Epithelial cell of proximal tubule (primary cell): ENCODE measurements around the gene CASTOR2. TPM values are rescaled to one million over a fixed set of nuclear protein-coding genes. Genes with fewer than 3 reads are reported as not detected.
A peak's percentile ranks its signal among the peaks of the same experiment; 100 is the strongest.

Experiments
- DNase-seq: peaks from one replicate; pipeline ENCODE4 v3.0.0-alpha.2; 2011; ENCODE audit warnings: low read depth
- H3K4me3 ChIP-seq: 2 replicates; pipeline ENCODE4 v1.5.1; 2011; ENCODE audit warnings: low read depth, mild to moderate bottlenecking, low read length
- total RNA-seq: library from RNA; depleted of rRNA; stranded (reverse); fragments of >200 nt; gene quantifications from 2 replicates; pipeline ENCODE4 v1.2.3, GENCODE V29; 2015
- TF ChIP-seq, protein P1 (sequence below): conservative IDR thresholded peaks from 2 replicates; pipeline ENCODE4 v1.5.1; 2012; ENCODE audit warnings: low read depth, mild to moderate bottlenecking, low read length

CASTOR2 gene
- total RNA-seq, 1 donor from 2014 or later, result 15.5 TPM

DNA sequence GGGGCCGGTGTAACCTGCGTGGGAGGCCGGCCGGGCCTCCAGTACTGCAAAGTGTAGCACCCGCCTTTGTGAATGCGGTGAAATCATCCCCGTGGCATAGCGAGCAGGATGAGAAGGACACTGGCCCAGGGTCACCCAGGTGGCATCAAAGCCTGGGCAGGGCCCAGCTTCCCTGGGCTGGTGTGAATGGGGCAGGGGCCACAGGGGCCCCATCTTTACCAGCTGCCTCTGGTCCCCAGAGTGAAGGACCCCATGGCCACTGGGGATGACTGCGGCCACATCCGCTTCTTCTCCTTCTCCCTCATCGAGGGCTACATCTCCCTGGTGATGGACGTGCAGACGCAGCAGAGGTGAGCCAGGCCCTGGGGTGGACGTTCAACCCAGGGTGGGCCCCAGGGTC is 55.3 kb downstream of the CASTOR2 start:
- TF ChIP-seq, protein P1, sequence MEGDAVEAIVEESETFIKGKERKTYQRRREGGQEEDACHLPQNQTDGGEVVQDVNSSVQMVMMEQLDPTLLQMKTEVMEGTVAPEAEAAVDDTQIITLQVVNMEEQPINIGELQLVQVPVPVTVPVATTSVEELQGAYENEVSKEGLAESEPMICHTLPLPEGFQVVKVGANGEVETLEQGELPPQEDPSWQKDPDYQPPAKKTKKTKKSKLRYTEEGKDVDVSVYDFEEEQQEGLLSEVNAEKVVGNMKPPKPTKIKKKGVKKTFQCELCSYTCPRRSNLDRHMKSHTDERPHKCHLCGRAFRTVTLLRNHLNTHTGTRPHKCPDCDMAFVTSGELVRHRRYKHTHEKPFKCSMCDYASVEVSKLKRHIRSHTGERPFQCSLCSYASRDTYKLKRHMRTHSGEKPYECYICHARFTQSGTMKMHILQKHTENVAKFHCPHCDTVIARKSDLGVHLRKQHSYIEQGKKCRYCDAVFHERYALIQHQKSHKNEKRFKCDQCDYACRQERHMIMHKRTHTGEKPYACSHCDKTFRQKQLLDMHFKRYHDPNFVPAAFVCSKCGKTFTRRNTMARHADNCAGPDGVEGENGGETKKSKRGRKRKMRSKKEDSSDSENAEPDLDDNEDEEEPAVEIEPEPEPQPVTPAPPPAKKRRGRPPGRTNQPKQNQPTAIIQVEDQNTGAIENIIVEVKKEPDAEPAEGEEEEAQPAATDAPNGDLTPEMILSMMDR, result no peak
- no peak for DNase-seq
- H3K4me3 ChIP-seq, result no peak overlapping the region

DNA sequence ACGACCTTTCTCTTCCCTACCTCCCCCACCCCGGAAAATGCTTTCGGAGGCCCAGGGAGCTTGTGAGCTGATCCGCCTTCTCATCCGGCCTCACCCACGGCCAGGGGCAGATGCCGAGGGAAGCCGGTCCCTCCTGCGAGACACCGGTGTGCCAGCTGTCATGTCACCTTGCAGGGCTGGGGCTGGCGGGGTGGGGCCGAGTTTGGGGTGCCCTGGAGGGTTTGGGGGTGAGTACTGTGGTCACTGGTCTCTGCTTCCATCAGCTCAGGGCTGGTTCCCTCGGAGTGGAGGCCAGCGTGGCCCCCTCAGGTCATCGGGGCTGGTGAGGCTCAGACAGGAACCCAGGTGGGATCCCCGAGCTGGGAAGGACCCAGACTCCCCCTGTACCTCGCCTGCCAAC is 60.4 kb downstream of the CASTOR2 start:
- no peak for DNase-seq
- H3K4me3 ChIP-seq, result no peak overlapping the region
- TF ChIP-seq, protein P1, result no peak

DNA sequence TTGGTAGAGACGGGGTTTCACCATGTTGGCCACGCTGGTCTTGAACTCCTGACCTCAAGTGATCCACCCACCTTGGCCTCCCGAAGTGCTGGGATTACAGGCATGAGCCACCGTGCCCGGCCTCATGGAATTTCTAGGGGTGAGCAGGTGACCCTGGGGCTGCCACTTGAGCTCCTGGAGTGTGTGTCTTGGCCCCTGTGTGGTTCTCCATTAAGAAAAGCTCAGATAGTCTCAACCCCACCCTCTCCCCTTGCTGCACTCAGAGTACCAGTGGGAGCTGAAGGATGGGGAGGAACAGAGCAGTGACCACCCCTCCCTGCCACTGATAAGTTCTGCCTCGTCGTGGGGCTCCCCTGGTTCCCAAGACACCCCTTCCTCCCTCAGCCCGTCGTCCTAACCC is 63.8 kb downstream of the CASTOR2 start:
- H3K4me3 ChIP-seq, result no peak overlapping the region
- no peak for DNase-seq
- TF ChIP-seq, protein P1, result no peak

DNA sequence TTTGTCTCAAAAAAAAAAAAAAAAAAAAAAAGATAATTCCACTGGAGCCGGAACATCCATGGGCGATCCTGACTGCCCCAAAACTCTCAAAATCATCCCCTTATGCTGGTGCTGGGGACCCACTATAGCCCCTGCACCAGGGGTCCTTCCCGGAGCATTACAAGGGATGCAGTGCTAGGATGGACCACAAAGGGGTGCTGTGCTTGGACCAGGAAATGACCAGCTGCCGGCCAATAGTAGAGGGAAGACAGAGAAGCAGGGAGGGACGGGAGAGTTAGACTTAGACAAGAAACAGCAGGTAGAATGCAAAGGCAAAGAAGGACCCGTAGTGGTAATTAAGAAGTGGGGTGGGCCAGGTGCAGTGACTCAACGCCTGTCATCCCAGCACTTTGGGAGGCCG is 68.6 kb downstream of the CASTOR2 start:
- H3K4me3 ChIP-seq, result no peak overlapping the region
- no peak for DNase-seq
- TF ChIP-seq, protein P1, result peak; percentile 39

DNA sequence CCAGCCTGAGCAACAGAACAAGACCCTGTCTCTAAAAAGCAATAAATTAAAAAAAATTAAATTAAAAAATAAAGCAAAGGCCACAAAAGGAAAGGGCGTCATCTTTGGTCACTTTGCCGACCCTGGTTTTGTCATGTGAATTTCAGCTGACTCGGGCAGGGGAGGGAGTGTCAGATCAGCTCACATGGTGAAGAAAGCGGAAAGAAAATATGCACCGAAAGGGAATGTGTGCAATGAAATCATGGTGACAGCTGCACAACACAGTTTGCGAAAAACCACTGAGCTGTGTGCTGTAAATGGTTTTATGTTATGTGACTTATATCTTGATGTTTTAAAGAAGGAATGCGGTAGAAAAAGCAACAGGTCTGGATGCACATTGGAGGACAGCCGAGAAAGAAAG is 69.3 kb downstream of the CASTOR2 start:
- TF ChIP-seq, protein P1, result no peak
- no peak for DNase-seq
- no peak overlapping the region for H3K4me3 ChIP-seq

- no peak for DNase-seq
- TF ChIP-seq, protein P1, result no peak
- H3K4me3 ChIP-seq, result no peak overlapping the region
Measured at GRCh38 chr7:75038508-75038907, 74.0 kb downstream of the CASTOR2 start.

- DNase-seq, result no peak
- H3K4me3 ChIP-seq, result no peak overlapping the region
- TF ChIP-seq, protein P1, result no peak
Measured at GRCh38 chr7:75039166-75039565, 74.7 kb downstream of the CASTOR2 start.
